ENCODE measurements around the gene VANGL1. TPM values are rescaled to one million over a fixed set of nuclear protein-coding genes. Genes with fewer than 3 reads are reported as not detected.

VANGL1 gene
- total and polyA plus RNA-seq, 2 of the 13 experiments (the other 11 are each of a cell fraction or from before 2014, with no cell fraction given) = 5.3 to 9.4 TPM

- TF ChIP-seq CSRNP1 (CRISPR knock-in tag; IDR thresholded peaks at IDR 0.05) = no peak
- TF ChIP-seq SP1 (IDR thresholded peaks at IDR 0.05) = no peak
- TF ChIP-seq SP1 (CRISPR knock-in tag; IDR thresholded peaks at IDR 0.05) = no peak
- no peak for TF ChIP-seq SPEN (CRISPR knock-in tag; IDR thresholded peaks at IDR 0.05; ENCODE audit: low read depth)
- TF ChIP-seq, protein P1, sequence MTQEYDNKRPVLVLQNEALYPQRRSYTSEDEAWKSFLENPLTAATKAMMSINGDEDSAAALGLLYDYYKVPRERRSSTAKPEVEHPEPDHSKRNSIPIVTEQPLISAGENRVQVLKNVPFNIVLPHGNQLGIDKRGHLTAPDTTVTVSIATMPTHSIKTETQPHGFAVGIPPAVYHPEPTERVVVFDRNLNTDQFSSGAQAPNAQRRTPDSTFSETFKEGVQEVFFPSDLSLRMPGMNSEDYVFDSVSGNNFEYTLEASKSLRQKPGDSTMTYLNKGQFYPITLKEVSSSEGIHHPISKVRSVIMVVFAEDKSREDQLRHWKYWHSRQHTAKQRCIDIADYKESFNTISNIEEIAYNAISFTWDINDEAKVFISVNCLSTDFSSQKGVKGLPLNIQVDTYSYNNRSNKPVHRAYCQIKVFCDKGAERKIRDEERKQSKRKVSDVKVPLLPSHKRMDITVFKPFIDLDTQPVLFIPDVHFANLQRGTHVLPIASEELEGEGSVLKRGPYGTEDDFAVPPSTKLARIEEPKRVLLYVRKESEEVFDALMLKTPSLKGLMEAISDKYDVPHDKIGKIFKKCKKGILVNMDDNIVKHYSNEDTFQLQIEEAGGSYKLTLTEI (CRISPR knock-in tag; conservative IDR thresholded peaks at IDR 0.05) = no peak
- no peak for TF ChIP-seq BATF2 (CRISPR knock-in tag; IDR thresholded peaks at IDR 0.05)
- no peak for TF ChIP-seq HBP1 (CRISPR knock-in tag; IDR thresholded peaks at IDR 0.05; ENCODE audit: low read depth)
- no peak for TF ChIP-seq ZMYM2 (CRISPR knock-in tag; IDR thresholded peaks at IDR 0.05)
- no peak for TF ChIP-seq ZNF180 (CRISPR knock-in tag; IDR thresholded peaks at IDR 0.05; ENCODE audit: borderline replicate concordance, low read depth)
- TF ChIP-seq ZNF598 (CRISPR knock-in tag; IDR thresholded peaks at IDR 0.05; ENCODE audit: borderline replicate concordance) = no peak
- TF ChIP-seq KMT2B (CRISPR knock-in tag; IDR thresholded peaks at IDR 0.05) = no peak
- no peak for TF ChIP-seq ZNF335 (CRISPR knock-in tag; IDR thresholded peaks at IDR 0.05)
- TF ChIP-seq SAP130 (CRISPR knock-in tag; IDR thresholded peaks at IDR 0.05; ENCODE audit: low read depth) = peak; percentile 63; the same call in 1 of the 2 replicates
- TF ChIP-seq ZNF230 (CRISPR knock-in tag; IDR thresholded peaks at IDR 0.05) = no peak
- TF ChIP-seq, protein P2, sequence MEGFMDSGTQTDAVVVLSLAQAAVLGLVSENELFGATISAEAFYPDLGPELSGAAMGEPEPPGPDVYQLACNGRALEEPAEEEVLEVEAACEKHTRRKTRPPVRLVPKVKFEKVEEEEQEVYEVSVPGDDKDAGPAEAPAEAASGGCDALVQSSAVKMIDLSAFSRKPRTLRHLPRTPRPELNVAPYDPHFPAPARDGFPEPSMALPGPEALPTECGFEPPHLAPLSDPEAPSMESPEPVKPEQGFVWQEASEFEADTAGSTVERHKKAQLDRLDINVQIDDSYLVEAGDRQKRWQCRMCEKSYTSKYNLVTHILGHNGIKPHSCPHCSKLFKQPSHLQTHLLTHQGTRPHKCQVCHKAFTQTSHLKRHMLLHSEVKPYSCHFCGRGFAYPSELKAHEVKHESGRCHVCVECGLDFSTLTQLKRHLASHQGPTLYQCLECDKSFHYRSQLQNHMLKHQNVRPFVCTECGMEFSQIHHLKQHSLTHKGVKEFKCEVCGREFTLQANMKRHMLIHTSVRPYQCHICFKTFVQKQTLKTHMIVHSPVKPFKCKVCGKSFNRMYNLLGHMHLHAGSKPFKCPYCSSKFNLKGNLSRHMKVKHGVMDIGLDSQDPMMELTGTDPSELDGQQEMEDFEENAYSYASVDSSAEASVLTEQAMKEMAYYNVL (CRISPR knock-in tag; IDR thresholded peaks at IDR 0.05; ENCODE audit: borderline replicate concordance) = no peak
- 0 out of 2 replicates have a peak, but pooled peaks have one; percentile 37 for TF ChIP-seq ERF (CRISPR knock-in tag; IDR thresholded peaks at IDR 0.05)
- TF ChIP-seq ZNF713 (CRISPR knock-in tag; IDR thresholded peaks at IDR 0.05) = no peak
- TF ChIP-seq MEIS1 (CRISPR knock-in tag; IDR thresholded peaks at IDR 0.05; ENCODE audit: borderline replicate concordance) = no peak
- peak; percentile 27; the same call in 1 of the 2 replicates for TF ChIP-seq KAT8 (CRISPR knock-in tag; IDR thresholded peaks at IDR 0.05)
- peak; percentile 66; the same call in 1 of the 2 replicates for TF ChIP-seq ZNF614 (CRISPR knock-in tag; IDR thresholded peaks at IDR 0.05; ENCODE audit: borderline replicate concordance)
- TF ChIP-seq TFE3 (CRISPR knock-in tag; IDR thresholded peaks at IDR 0.05) = peak; percentile 59
- TF ChIP-seq ZNF468 (CRISPR knock-in tag; IDR thresholded peaks at IDR 0.05) = no peak
- no peak for TF ChIP-seq ATM (IDR thresholded peaks at IDR 0.05; ENCODE audit: borderline replicate concordance)
These were observed 86.0 kb downstream of the VANGL1 start (continued) for GRCh38 chr1:115727706-115728249.
